Measurements from ENCODE around the gene PLEKHA7. TPM values are rescaled to one million over a fixed set of nuclear protein-coding genes. Genes with fewer than 3 reads are reported as not detected.

The PLEKHA7 gene
- polyA plus RNA-seq, 1 experiment = 0.05 TPM

DNA sequence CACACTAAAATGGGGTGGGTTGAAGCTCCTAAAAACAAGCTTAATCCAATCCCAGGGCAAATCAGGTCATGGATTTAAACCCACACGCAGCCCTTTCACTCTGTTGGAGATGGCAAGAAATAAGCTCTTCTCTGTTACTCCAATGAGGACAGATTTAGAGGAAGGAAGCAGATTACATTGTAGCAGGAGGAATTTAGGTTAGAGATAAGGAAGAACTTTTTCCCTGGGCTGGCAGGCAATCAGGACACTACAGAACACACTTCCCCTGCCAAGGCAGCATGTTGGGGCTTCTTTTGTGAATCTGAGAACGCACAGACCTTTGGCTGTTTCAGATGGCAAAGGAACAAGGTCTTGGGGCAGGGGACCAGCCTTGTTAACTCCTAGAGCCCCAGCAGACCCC, 229.5 kb downstream of the PLEKHA7 start:
- ChIA-PET POLR2A (no interaction called here), CTCF (interaction anchor here (0.5 to 6.8 kb wide), 36 partner anchors 8 to 1465 kb away, joined by 3 to 105 read pairs (median 6); no protein-coding TSS in a partner anchor)
- Histone ChIP-seq H3K4me3 (ENCODE audit: low read depth, low read length) (no peak overlapping the region), H3K27ac (ENCODE audit: low read depth, low read length) (no peak overlapping the region), H3K9me3 (ENCODE audit: control insufficient read depth, insufficient read depth, low read length) (no peaks in the 10 kb centered on the region), H3K27me3 (ENCODE audit: control insufficient read depth, insufficient read depth, low read length) (peaks cover 2% of the 10 kb centered on the region)
- TF ChIP-seq, protein P1, sequence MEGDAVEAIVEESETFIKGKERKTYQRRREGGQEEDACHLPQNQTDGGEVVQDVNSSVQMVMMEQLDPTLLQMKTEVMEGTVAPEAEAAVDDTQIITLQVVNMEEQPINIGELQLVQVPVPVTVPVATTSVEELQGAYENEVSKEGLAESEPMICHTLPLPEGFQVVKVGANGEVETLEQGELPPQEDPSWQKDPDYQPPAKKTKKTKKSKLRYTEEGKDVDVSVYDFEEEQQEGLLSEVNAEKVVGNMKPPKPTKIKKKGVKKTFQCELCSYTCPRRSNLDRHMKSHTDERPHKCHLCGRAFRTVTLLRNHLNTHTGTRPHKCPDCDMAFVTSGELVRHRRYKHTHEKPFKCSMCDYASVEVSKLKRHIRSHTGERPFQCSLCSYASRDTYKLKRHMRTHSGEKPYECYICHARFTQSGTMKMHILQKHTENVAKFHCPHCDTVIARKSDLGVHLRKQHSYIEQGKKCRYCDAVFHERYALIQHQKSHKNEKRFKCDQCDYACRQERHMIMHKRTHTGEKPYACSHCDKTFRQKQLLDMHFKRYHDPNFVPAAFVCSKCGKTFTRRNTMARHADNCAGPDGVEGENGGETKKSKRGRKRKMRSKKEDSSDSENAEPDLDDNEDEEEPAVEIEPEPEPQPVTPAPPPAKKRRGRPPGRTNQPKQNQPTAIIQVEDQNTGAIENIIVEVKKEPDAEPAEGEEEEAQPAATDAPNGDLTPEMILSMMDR (IDR thresholded peaks at IDR 0.05; ENCODE audit: low read depth, low read length) = no peak
- DNase-seq (ENCODE audit: low read depth, low spot score) = no peak

DNA sequence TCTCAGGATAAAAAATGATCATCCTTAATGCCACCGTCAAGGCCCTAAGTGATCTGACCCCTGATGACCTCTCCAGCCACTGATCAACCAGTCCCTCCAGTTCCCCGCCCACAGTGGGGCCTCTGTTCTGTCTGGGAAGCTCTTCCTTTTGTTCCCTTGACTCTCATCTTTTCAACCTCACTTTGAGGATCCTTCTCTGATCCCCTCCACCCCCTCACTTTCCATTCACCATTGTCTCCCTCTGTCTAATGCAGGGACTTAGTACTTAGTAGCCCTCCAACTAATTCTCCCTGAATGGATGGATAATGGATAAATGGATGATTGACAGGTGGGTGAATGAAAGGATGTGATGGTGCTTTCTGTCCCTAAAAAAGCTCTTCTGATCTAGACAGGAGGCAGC, 230.1 kb downstream of the PLEKHA7 start:
- Histone ChIP-seq H3K27ac (ENCODE audit: low read depth, low read length) (no peak overlapping the region), H3K4me3 (ENCODE audit: low read depth, low read length) (no peak overlapping the region), H3K9me3 (ENCODE audit: control insufficient read depth, insufficient read depth, low read length) (no peaks in the 10 kb centered on the region), H3K27me3 (ENCODE audit: control insufficient read depth, insufficient read depth, low read length) (peaks cover 2% of the 10 kb centered on the region)
- no peak for DNase-seq (ENCODE audit: low read depth, low spot score)
- CTCF ChIA-PET = interaction anchor here (0.5 to 6.8 kb wide), 23 partner anchors 7 to 571 kb away, joined by 3 to 105 read pairs (median 6); no protein-coding TSS in a partner anchor
- POLR2A ChIA-PET = no interaction called here
- TF ChIP-seq, protein P1 (IDR thresholded peaks at IDR 0.05; ENCODE audit: low read depth, low read length) = no peak

DNA sequence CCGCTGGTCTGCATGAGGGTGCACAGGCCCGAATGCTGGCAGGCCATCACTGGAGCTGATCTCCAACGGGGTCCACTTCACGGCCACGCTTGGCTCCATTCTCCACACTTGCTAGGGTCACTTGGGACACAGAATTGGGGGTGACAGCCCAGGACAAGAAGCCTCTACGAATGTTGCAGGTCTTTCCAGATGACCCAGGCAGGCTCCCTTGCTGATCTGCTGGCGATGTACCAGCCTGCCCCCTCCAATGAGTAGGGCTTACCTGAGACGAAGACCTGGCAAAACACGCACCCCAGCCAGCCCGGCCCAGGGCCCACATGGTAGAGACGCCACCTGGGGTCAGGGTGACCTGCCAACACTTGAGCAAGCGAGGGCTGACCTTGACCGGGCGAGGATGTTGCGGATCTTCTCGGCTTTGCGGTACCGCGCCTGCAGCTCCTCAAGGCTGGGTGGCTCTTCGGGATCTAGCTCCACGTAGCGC, 230.9 kb downstream of the PLEKHA7 start:
- H3K4me3 ChIP-seq (ENCODE audit: low read depth, low read length) = no peak overlapping the region
- H3K27me3 ChIP-seq (ENCODE audit: control insufficient read depth, insufficient read depth, low read length) = peaks cover 2% of the 10 kb centered on the region
- POLR2A ChIA-PET = no interaction called here
- no peaks in the 10 kb centered on the region for H3K9me3 ChIP-seq (ENCODE audit: control insufficient read depth, insufficient read depth, low read length)
- CTCF ChIA-PET = interaction anchor here (1.1 to 6.8 kb wide), 8 partner anchors 9 to 282 kb away, joined by 3 to 105 read pairs (median 6); no protein-coding TSS in a partner anchor
- no peak for DNase-seq (ENCODE audit: low read depth, low spot score)
- H3K27ac ChIP-seq (ENCODE audit: low read depth, low read length) = no peak overlapping the region
- TF ChIP-seq, protein P1 (IDR thresholded peaks at IDR 0.05; ENCODE audit: low read depth, low read length) = no peak

DNA sequence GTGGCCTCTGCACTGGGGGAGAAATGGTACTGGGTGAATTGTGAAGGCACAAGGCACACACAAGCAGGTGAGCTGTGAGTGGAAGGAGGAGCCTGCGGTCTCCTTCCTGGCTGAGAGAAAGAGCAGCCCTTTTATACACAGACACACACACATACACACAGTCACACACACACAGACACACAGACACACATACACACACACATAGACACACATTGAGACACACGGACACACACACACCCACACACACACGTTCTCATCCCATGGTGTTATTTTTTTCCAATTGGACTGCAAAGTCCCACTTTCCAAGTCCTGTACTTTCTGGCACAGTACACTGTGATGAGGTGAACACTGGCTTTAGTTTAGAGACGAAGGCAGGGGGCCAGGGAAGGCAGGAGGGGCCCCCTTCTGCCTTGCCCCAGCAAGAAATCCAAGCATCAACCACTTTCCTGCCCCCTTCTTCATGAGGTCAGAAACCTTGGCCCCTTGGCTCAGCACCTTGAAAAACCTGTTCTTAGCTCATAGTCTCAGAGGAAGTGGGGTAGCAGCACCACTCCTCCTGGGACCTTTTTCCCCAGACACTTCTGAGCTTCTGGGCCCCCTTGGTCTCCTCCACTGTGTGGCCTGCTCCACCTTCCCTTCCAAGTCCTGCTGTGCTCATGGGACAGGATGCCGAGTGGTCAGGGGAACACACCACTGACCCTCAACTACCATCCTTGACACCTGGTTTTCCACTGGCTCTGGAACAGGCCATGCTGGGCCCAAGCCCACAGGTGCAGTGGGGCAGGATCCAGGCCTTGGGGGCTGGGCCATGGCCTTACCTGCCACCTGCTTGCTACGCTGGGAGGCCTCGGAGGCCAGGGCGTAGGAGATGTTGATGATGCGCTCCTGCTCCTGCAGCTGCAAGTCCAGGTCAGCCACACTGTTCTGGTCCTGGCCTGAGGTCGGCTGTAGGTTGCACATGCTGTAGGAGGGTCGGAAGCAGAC, 232.0 kb downstream of the PLEKHA7 start:
- Histone ChIP-seq H3K27ac (ENCODE audit: low read depth, low read length) (no peak overlapping the region), H3K4me3 (ENCODE audit: low read depth, low read length) (no peak overlapping the region), H3K27me3 (ENCODE audit: control insufficient read depth, insufficient read depth, low read length) (peaks cover 2% of the 10 kb centered on the region), H3K9me3 (ENCODE audit: control insufficient read depth, insufficient read depth, low read length) (no peaks in the 10 kb centered on the region)
- DNase-seq (ENCODE audit: low read depth, low spot score) = no peak
- TF ChIP-seq, protein P1 (IDR thresholded peaks at IDR 0.05; ENCODE audit: low read depth, low read length) = no peak
- ChIA-PET CTCF (no interaction called here), POLR2A (no interaction called here)

All from AG04450 (cell line).